ENCODE measurements around the gene SLC10A1. TPM values are rescaled to one million over a fixed set of nuclear protein-coding genes. Genes with fewer than 3 reads are reported as not detected.

The SLC10A1 gene
- total RNA-seq, 1 experiment from 2014 or later = not detected

- RAD21 ChIA-PET (ENCODE audit: low non-redundant PET in 1 of 2, low total read pairs in 2 of 2, uncharacterized antibody in 2 of 2, unreplicated experiment in 2 of 2) = no interaction called here
- CTCF ChIA-PET = interaction anchor here (1.3 kb wide), 1 partner anchor 212 kb away, joined by 11 read pairs; no protein-coding TSS in a partner anchor
- peaks cover 30% of the 10 kb centered on the region for H3K27me3 ChIP-seq (ENCODE audit: insufficient read depth, low read length)
These were observed 19.2 kb upstream of the SLC10A1 start for GRCh38 chr14:69816216-69816615.

GRCh38 chr14:69815556-69815955 lies 18.5 kb upstream of the SLC10A1 start:
- H3K4me1 ChIP-seq (ENCODE audit: control insufficient read depth in 1 of 2, insufficient read depth in 2 of 2, low read length in 2 of 2) = no peaks in the 10 kb centered on the region
- H3K9me2 ChIP-seq (ENCODE audit: insufficient read depth) = no peaks in the 10 kb centered on the region
- H3K79me2 ChIP-seq (ENCODE audit: insufficient read depth, low read length) = no peaks in the 10 kb centered on the region
- no peak overlapping the region for H2AFZ ChIP-seq (ENCODE audit: low read depth, low read length, poor library complexity, severe bottlenecking)
- ChIA-PET RAD21 (ENCODE audit: low non-redundant PET in 1 of 2, low total read pairs in 2 of 2, uncharacterized antibody in 2 of 2, unreplicated experiment in 2 of 2) (no interaction called here), CTCF (no interaction called here), POLR2A (no interaction called here)
- intact Hi-C loops (cut with micrococcal nuclease) = loop anchor here (10.0 kb wide), 1 partner anchor 749 kb away; no protein-coding TSS in a partner anchor
- no TSS peak for BruUV-seq (replicated peaks)
- no peak for ATAC-seq
- DNase-seq (ENCODE audit: low read depth, low spot score) = no peak
- H3K4me2 ChIP-seq (ENCODE audit: low read length) = no peak overlapping the region
- no peak overlapping the region for H3K9ac ChIP-seq (ENCODE audit: low read length)
- TF ChIP-seq EZH2phosphoT487 (IDR thresholded peaks at IDR 0.05; ENCODE audit: borderline replicate concordance) (no peak), CEBPB (IDR thresholded peaks at IDR 0.05; ENCODE audit: low read depth) (no peak), ZFX (IDR thresholded peaks at IDR 0.05) (no peak), MAX (IDR thresholded peaks at IDR 0.05) (no peak), YY1 (IDR thresholded peaks at IDR 0.05; ENCODE audit: extremely low read depth, insufficient replicate concordance, low read depth, low read length) (no peak), CTCF (IDR thresholded peaks at IDR 0.05 in 2 of 3, conservative IDR thresholded peaks at IDR 0.05 in 1 of 3; ENCODE audit: borderline replicate concordance in 1 of 3, insufficient read depth in 1 of 3, low read depth in 2 of 3, low read length in 2 of 3) (no peak), FOSL1 (IDR thresholded peaks at IDR 0.05; ENCODE audit: low read depth) (no peak), POLR2AphosphoS5 (IDR thresholded peaks at IDR 0.05; ENCODE audit: low read depth, low read length) (no peak), TCF7L2 (IDR thresholded peaks at IDR 0.05; ENCODE audit: borderline replicate concordance, extremely low read depth, insufficient read depth, insufficient read length) (no peak), EZH2 (IDR thresholded peaks at IDR 0.05) (no peak), CBX3 (IDR thresholded peaks at IDR 0.05; ENCODE audit: low read depth) (no peak), EGR1 (IDR thresholded peaks at IDR 0.05; ENCODE audit: low read depth) (no peak), ZNF274 (IDR thresholded peaks at IDR 0.05; ENCODE audit: low read depth, low read length) (no peak), SRF (IDR thresholded peaks at IDR 0.05; ENCODE audit: low read depth) (no peak), JUND (IDR thresholded peaks at IDR 0.05) (no peak), ELF1 (IDR thresholded peaks at IDR 0.05; ENCODE audit: borderline replicate concordance, low read depth) (no peak)
- peaks cover 30% of the 10 kb centered on the region for H3K27me3 ChIP-seq (ENCODE audit: insufficient read depth, low read length)
- H3K4me3 ChIP-seq (replicated peaks in 1 of 2; ENCODE audit: low read depth in 1 of 2, low read length in 2 of 2) = no peak overlapping the region
- H3K27ac ChIP-seq (ENCODE audit: low read depth, low read length) = no peak overlapping the region
- no peaks in the 10 kb centered on the region for H3K36me3 ChIP-seq (ENCODE audit: control insufficient read depth in 1 of 2, insufficient read depth in 2 of 2, low read length in 2 of 2)
- no peaks in the 10 kb centered on the region for H3K9me3 ChIP-seq (ENCODE audit: control insufficient read depth in 1 of 2, insufficient read depth in 1 of 2, low read depth in 1 of 2, low read length in 2 of 2)
- H4K20me1 ChIP-seq (ENCODE audit: insufficient read depth) = no peaks in the 10 kb centered on the region

More at GRCh38 chr14:69816216-69816615, 19.2 kb upstream of the SLC10A1 start:
- H3K36me3 ChIP-seq (ENCODE audit: control insufficient read depth in 1 of 2, insufficient read depth in 2 of 2, low read length in 2 of 2) = no peaks in the 10 kb centered on the region
- H3K4me2 ChIP-seq (ENCODE audit: low read length) = no peak overlapping the region
- POLR2A ChIA-PET = no interaction called here
- BruUV-seq (replicated peaks) = no TSS peak
- TF ChIP-seq JUND (IDR thresholded peaks at IDR 0.05) = no peak
- no peak for TF ChIP-seq EZH2phosphoT487 (IDR thresholded peaks at IDR 0.05; ENCODE audit: borderline replicate concordance)
- no peak for TF ChIP-seq MAX (IDR thresholded peaks at IDR 0.05)
- TF ChIP-seq EGR1 (IDR thresholded peaks at IDR 0.05; ENCODE audit: low read depth) = no peak
- no peak overlapping the region for H3K4me3 ChIP-seq (replicated peaks in 1 of 2; ENCODE audit: low read depth in 1 of 2, low read length in 2 of 2)
- intact Hi-C loops (cut with micrococcal nuclease) = loop anchor here (10.0 kb wide), 1 partner anchor 749 kb away; no protein-coding TSS in a partner anchor
- H3K9me3 ChIP-seq (ENCODE audit: control insufficient read depth in 1 of 2, insufficient read depth in 1 of 2, low read depth in 1 of 2, low read length in 2 of 2) = no peaks in the 10 kb centered on the region
- no peak overlapping the region for H3K27ac ChIP-seq (ENCODE audit: low read depth, low read length)
- no peak overlapping the region for H3K9ac ChIP-seq (ENCODE audit: low read length)
- DNase-seq (ENCODE audit: low read depth, low spot score) (no peak), ATAC-seq (no peak)
- H2AFZ ChIP-seq (ENCODE audit: low read depth, low read length, poor library complexity, severe bottlenecking) = no peak overlapping the region
- no peaks in the 10 kb centered on the region for H3K4me1 ChIP-seq (ENCODE audit: control insufficient read depth in 1 of 2, insufficient read depth in 2 of 2, low read length in 2 of 2)
- no peaks in the 10 kb centered on the region for H4K20me1 ChIP-seq (ENCODE audit: insufficient read depth)
- no peaks in the 10 kb centered on the region for H3K9me2 ChIP-seq (ENCODE audit: insufficient read depth)
- no peaks in the 10 kb centered on the region for H3K79me2 ChIP-seq (ENCODE audit: insufficient read depth, low read length)

All from HCT116 (cell line).